Natural killer cell treated with Interleukin-12 subunit alpha and Interleukin-12 subunit beta and Interleukin-15 and Interleukin-18, amount 100 ng/mL, for 72 hours (primary cell): ENCODE measurements around the gene PRMT3. TPM values are rescaled to one million over a fixed set of nuclear protein-coding genes. Genes with fewer than 3 reads are reported as not detected.
"Not testable (repeated sequence)": the region's sequence is repeated elsewhere in the genome, so short reads cannot be mapped to it uniquely, and the experiment has no call there.

Source experiments
- ATAC-seq, 2 donors: fragments of 150-1000 bp; cut with Tn5 transposase in 1 of 2; sonication (Bioruptor Pico), chemical (Tn5 transposase) in 1 of 2; 2 replicates each; pipeline ENCODE4 v1.10.0; 2021
- DNase-seq: peaks from one replicate; pipeline ENCODE4 v3.0.0; 2022; ENCODE audit warnings: low spot score
- H3K27ac Mint-ChIP-seq, 2 donors: 1 replicate in 1 of 2; 2 replicates in 1 of 2; pipeline ENCODE4 v1.8.0; 2022; ENCODE audit warnings: mixed read lengths in 2 of 2, mild to moderate bottlenecking in 1 of 2, moderate library complexity in 1 of 2
- H3K27me3 Mint-ChIP-seq, 2 donors: 1 replicate in 1 of 2; 2 replicates in 1 of 2; pipeline ENCODE4 v1.8.0; 2022; ENCODE audit warnings: mixed read lengths in 2 of 2
- H3K36me3 Mint-ChIP-seq: one replicate; pipeline ENCODE4 v1.8.0; 2022; ENCODE audit warnings: mixed read lengths
- H3K4me1 Mint-ChIP-seq, 2 donors: 1 replicate in 1 of 2; 2 replicates in 1 of 2; pipeline ENCODE4 v1.8.0; 2022; ENCODE audit warnings: low read depth in 2 of 2, mixed read lengths in 2 of 2, mild to moderate bottlenecking in 1 of 2
- H3K4me3 Mint-ChIP-seq: one replicate; pipeline ENCODE4 v1.8.0; 2022; ENCODE audit warnings: mixed read lengths
- H3K9me3 Mint-ChIP-seq: 2 replicates; pipeline ENCODE4 v1.8.0; 2022; ENCODE audit warnings: mixed read lengths
- total RNA-seq, 2 donors: library from RNA; stranded (reverse); gene quantifications; one replicate each; pipeline ENCODE4 v1.2.3, GENCODE V29; 2022

Gene PRMT3
- total RNA-seq, 2 donors from 2014 or later: 19.3 to 42.8 TPM

GRCh38 chr11:20479513-20479912 lies 92.0 kb downstream of the PRMT3 start:
- H3K4me1 Mint-ChIP-seq: peaks cover 5 to 13% of the 10 kb centered on the region in 2 donors
- no peak overlapping the region for H3K27ac Mint-ChIP-seq
- no peaks in the 10 kb centered on the region for H3K27me3 Mint-ChIP-seq
- no peak for ATAC-seq
- peaks cover 7% of the 10 kb centered on the region for H3K36me3 Mint-ChIP-seq
- no peak overlapping the region for H3K4me3 Mint-ChIP-seq
- H3K9me3 Mint-ChIP-seq: no peaks in the 10 kb centered on the region
- no peak for DNase-seq

DNA sequence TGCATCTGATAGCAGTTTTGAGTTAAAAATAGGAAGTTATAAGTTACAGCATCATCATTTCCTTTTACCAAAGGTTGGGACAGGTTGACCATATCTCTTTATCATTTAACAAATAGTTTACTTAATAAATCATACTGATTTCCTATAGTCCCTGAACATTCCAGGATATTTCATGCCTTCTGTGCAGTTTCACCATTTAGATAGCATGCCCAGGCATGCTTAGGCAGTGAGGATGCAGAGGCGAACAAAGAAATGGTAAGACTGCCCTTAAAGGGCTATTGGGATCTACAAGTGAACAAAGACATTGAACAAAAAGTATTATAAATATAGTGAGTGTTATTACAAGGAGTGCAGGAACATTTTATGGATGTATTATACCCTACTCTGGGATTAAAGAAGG lies 96.4 kb downstream of the PRMT3 start:
- no peak for DNase-seq
- ATAC-seq: no peak
- Mint-ChIP-seq H3K4me1 (peaks cover 5 to 6% of the 10 kb centered on the region in 2 donors), H3K27ac (no peak overlapping the region), H3K4me3 (no peak overlapping the region), H3K36me3 (peaks cover 7% of the 10 kb centered on the region), H3K27me3 (no peaks in the 10 kb centered on the region), H3K9me3 (no peaks in the 10 kb centered on the region)

DNA sequence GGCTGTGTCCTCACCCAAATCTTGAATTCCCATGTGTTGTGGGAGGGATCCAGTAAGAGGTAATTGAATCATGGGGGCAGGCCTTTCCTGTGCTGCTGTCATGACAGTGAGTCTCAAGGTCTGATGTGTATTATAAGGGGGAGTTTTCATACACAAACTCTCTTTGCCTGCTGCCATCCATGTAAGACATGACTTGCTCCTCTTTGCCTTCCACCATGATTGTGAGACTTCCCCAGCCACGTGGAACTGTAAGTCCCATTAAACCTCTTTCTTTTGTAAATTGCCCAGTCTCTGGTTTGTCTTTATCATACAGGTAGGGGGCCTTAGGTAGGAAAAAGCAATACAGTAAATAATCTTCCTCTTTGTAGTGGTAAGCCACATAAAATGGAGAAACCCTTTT lies 96.9 kb downstream of the PRMT3 start:
- ATAC-seq, H3K27ac Mint-ChIP-seq, H3K4me3 Mint-ChIP-seq, H3K9me3 Mint-ChIP-seq, DNase-seq, H3K27me3 Mint-ChIP-seq, H3K4me1 Mint-ChIP-seq, H3K36me3 Mint-ChIP-seq: not testable (repeated sequence)

DNA sequence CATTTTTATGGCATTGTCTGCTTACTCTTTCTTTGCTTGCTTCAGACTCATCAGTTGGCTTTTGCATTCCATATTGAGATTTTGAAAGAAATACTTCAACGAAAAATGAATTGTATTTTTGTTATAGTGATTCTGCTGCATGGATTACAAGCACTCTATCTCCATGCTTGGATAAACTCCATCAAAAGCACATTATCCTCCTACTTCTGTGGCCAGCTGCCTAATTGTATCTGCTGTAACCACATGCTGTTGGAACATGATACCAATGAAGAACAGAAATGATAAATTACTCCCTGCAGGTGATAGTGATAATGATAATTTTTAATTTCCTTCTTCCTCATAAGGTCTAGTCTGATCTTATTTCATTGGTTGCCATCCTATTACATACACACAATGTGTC lies 100.8 kb downstream of the PRMT3 start:
- no peaks in the 10 kb centered on the region for H3K9me3 Mint-ChIP-seq
- no peak for ATAC-seq

GRCh38 chr11:20489948-20490347 lies 102.4 kb downstream of the PRMT3 start:
- no peak overlapping the region for H3K27ac Mint-ChIP-seq
- H3K36me3 Mint-ChIP-seq: no peaks in the 10 kb centered on the region
- H3K27me3 Mint-ChIP-seq: no peaks in the 10 kb centered on the region
- peaks cover 3 to 5% of the 10 kb centered on the region in 2 donors for H3K4me1 Mint-ChIP-seq
- no peak for ATAC-seq
- no peak overlapping the region for H3K4me3 Mint-ChIP-seq
- no peaks in the 10 kb centered on the region for H3K9me3 Mint-ChIP-seq
- no peak for DNase-seq

More for the DNA sequence above, 100.8 kb downstream of the PRMT3 start:
- Mint-ChIP-seq H3K4me1 (peaks cover 3 to 5% of the 10 kb centered on the region in 2 donors), H3K4me3 (no peak overlapping the region), H3K27me3 (no peaks in the 10 kb centered on the region), H3K36me3 (no peaks in the 10 kb centered on the region), H3K27ac (no peak overlapping the region)
- no peak for DNase-seq

- no peaks in the 10 kb centered on the region for H3K9me3 Mint-ChIP-seq
- DNase-seq (no peak), ATAC-seq (no peak)
- peaks cover 13% of the 10 kb centered on the region for H3K36me3 Mint-ChIP-seq
- no peaks in the 10 kb centered on the region for H3K27me3 Mint-ChIP-seq
- H3K4me1 Mint-ChIP-seq: peaks cover 3 to 5% of the 10 kb centered on the region in 2 donors
- H3K27ac Mint-ChIP-seq: no peak overlapping the region
- no peak overlapping the region for H3K4me3 Mint-ChIP-seq
These were observed 105.8 kb downstream of the PRMT3 start for GRCh38 chr11:20493340-20493739.

DNA sequence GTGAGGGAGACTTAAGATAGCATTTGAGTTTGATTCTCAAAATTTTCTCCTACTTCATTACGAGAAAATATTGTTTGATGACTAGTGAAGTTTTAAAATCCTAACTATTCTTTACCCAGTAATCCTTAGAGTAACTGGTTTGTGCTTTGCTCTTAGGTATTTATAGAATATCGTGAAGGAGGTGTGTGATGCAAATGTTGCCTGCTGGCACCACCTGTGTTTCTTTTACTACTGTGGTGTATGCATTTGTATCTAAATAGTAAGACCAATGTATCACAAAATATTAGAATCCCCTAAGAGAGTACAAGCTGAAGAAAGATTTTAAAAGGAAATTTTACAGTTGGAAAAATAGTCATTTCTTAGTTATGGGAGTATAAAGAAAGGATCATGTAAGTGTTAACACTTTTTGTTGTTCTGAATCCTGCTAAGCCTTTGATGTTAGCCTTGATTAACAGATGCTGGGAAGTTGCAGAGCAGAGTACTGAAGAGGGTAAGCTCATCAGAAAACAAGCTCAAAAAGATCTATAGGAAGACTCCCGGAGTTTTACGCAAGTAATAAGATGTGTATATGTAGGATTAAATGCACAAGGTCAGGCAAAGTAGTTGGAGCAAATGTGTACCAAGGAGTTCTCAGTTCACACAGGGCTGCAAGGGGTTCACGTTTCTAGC lies 109.7 kb downstream of the PRMT3 start:
- Mint-ChIP-seq H3K36me3 (peaks cover 13% of the 10 kb centered on the region), H3K9me3 (no peaks in the 10 kb centered on the region), H3K4me3 (no peak overlapping the region), H3K27me3 (no peaks in the 10 kb centered on the region), H3K4me1 (no peaks in the 10 kb centered on the region), H3K27ac (no peak overlapping the region)
- DNase-seq: no peak
- ATAC-seq: no peak

- ATAC-seq (no peak), DNase-seq (no peak)
- Mint-ChIP-seq H3K27me3 (no peaks in the 10 kb centered on the region), H3K4me3 (no peak overlapping the region), H3K27ac (no peak overlapping the region), H3K36me3 (peaks cover 17% of the 10 kb centered on the region), H3K4me1 (no peaks in the 10 kb centered on the region), H3K9me3 (no peaks in the 10 kb centered on the region)
These were observed 113.7 kb downstream of the PRMT3 start for GRCh38 chr11:20501252-20501651.

GRCh38 chr11:20501971-20502370 lies 114.5 kb downstream of the PRMT3 start:
- no peaks in the 10 kb centered on the region for H3K9me3 Mint-ChIP-seq
- no peaks in the 10 kb centered on the region for H3K4me1 Mint-ChIP-seq
- H3K4me3 Mint-ChIP-seq: no peak overlapping the region
- DNase-seq (no peak), ATAC-seq (no peak)
- peaks cover 16% of the 10 kb centered on the region for H3K36me3 Mint-ChIP-seq
- no peak overlapping the region for H3K27ac Mint-ChIP-seq
- no peaks in the 10 kb centered on the region for H3K27me3 Mint-ChIP-seq

DNA sequence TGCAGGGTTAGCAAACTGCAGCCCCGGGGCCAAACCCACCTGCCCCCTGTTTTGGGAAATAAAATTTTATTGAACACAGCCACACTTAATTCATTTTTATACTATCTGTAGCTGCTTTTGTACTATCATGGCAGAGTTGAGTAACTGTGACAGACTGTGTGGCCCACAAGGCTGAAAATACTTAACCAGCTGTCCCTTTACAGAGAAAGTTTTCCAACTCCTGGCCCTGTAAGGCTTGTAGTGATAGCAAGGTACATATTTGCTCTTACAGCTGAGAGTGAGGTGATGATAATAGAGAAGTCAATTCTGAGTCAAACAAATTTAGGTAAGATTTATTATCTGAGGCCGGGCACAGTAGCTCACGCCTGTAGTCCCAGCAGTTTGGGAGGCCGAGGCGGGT lies 124.5 kb downstream of the PRMT3 start:
- Mint-ChIP-seq H3K36me3 (peaks cover 4% of the 10 kb centered on the region), H3K27me3 (peaks cover 0 to 3% of the 10 kb centered on the region in 2 donors), H3K27ac (no peak overlapping the region), H3K4me3 (no peak overlapping the region), H3K4me1 (peaks cover 0 to 2% of the 10 kb centered on the region in 2 donors), H3K9me3 (no peaks in the 10 kb centered on the region)
- ATAC-seq (no peak), DNase-seq (no peak)

GRCh38 chr11:20512869-20513268 lies 125.4 kb downstream of the PRMT3 start:
- ATAC-seq (no peak), DNase-seq (no peak)
- peaks cover 4% of the 10 kb centered on the region for H3K36me3 Mint-ChIP-seq
- no peak overlapping the region for H3K4me3 Mint-ChIP-seq
- peaks cover 5% of the 10 kb centered on the region in 2 donors for H3K27me3 Mint-ChIP-seq
- no peak overlapping the region for H3K27ac Mint-ChIP-seq
- H3K4me1 Mint-ChIP-seq: no peaks in the 10 kb centered on the region
- H3K9me3 Mint-ChIP-seq: no peaks in the 10 kb centered on the region

GRCh38 chr11:20518323-20518834 lies 130.9 kb downstream of the PRMT3 start:
- Mint-ChIP-seq H3K27me3 (peaks cover 16 to 18% of the 10 kb centered on the region in 2 donors), H3K4me3 (no peak overlapping the region), H3K27ac (no peak overlapping the region), H3K9me3 (no peaks in the 10 kb centered on the region), H3K36me3 (no peaks in the 10 kb centered on the region), H3K4me1 (no peaks in the 10 kb centered on the region)
- DNase-seq (no peak), ATAC-seq (no peak)

DNA sequence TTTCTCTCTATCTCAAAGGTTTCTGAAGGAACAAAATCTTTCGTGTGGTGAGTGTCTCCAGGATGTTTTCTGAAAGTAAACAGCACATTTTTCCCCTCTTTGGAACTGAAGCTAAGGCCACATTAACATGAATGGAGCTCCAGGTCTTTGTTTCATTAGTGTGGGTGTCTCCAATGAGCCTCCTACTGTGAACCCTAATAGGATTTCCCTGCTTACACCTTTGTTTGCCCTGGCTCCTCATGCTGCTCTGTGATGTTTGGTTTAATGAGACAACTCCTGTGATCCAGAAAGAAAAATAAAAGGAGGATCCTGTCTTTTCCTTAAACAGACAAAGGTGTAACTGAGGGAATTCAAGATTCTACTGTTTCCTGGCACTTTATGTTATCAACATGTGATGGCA lies 135.0 kb downstream of the PRMT3 start:
- no peak for ATAC-seq
- no peak for DNase-seq
- H3K36me3 Mint-ChIP-seq: no peaks in the 10 kb centered on the region
- H3K4me3 Mint-ChIP-seq: no peak overlapping the region
- H3K4me1 Mint-ChIP-seq: no peaks in the 10 kb centered on the region
- no peaks in the 10 kb centered on the region for H3K9me3 Mint-ChIP-seq
- no peak overlapping the region for H3K27ac Mint-ChIP-seq
- peaks cover 15 to 17% of the 10 kb centered on the region in 2 donors for H3K27me3 Mint-ChIP-seq

DNA sequence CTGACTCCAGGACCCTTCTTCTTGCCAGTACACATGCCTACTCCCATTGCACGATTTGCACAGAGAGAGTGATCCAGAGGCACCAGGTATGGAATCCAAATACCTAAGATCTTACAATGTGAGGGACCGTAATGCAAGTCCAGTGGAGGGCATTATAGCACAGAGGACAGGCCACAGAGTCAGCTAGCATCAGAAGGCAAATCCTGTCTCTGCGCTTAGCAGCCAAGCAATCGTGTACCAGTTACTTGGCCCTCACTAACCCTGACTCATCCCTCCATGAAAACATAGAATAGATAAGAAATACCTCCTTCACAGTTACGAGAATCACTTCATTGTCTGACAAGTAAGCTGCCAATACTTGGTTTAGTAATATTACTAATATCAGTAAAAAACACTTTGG lies 142.2 kb downstream of the PRMT3 start:
- ATAC-seq (no peak), DNase-seq (no peak)
- no peaks in the 10 kb centered on the region for H3K36me3 Mint-ChIP-seq
- no peaks in the 10 kb centered on the region for H3K4me1 Mint-ChIP-seq
- no peak overlapping the region for H3K27ac Mint-ChIP-seq
- H3K27me3 Mint-ChIP-seq: peaks cover 10 to 15% of the 10 kb centered on the region in 2 donors
- H3K9me3 Mint-ChIP-seq: no peaks in the 10 kb centered on the region
- H3K4me3 Mint-ChIP-seq: no peak overlapping the region
